GM19467 (cell line): ENCODE data around the gene ZNF226.
"Not testable (repeated sequence)": the region's sequence is repeated elsewhere in the genome, so short reads cannot be mapped to it uniquely, and the experiment has no call there.

Experiments used
- ATAC-seq: cut with Tn5 transposase; IDR thresholded peaks from one replicate; pipeline ENCODE4 v1.9.1; 2021; ENCODE audit warnings: mild to moderate bottlenecking, moderate library complexity; ENCODE audit not compliant: unreplicated experiment

Gene ZNF226

GRCh38 chr19:44164673-44165512 is at the start of gene ZNF226:
Gene ZNF226 (plus strand): TSS chr19:44165100. CDS start chr19:44170081, 4,981 bp downstream.
- ATAC-seq: peak; percentile 87

GRCh38 chr19:44121162-44121561 is 43.7 kb upstream of the ZNF226 start:
- not testable (repeated sequence) for ATAC-seq

DNA sequence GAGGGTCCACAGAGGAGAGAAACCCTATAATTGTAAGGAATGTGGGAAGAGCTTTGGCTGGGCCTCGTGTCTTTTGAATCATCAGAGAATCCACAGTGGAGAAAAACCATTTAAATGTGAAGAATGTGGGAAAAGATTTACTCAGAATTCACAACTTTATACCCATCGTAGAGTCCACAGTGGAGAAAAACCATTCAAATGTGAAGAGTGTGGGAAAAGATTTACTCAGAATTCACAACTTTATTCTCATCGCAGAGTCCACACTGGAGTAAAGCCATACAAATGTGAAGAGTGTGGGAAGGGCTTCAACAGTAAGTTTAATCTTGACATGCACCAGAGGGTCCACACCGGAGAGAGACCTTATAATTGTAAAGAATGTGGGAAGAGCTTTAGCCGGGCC is 32.9 kb upstream of the ZNF226 start:
- no peak for ATAC-seq

GRCh38 chr19:44141191-44142058 is 23.5 kb upstream of the ZNF226 start, which contains the start of gene ZNF234:
Gene ZNF234 (plus strand): TSS chr19:44141554. CDS start chr19:44144633, 3,079 bp downstream.
- ATAC-seq: peak; percentile 68

- peak; percentile 18 for ATAC-seq
Observed at GRCh38 chr19:44142059-44142433, 22.9 kb upstream of the ZNF226 start.

- no peak for ATAC-seq
Observed at GRCh38 chr19:44149776-44150175, 15.1 kb upstream of the ZNF226 start.

GRCh38 chr19:44151491-44151890 is 13.4 kb upstream of the ZNF226 start:
- no peak for ATAC-seq

DNA sequence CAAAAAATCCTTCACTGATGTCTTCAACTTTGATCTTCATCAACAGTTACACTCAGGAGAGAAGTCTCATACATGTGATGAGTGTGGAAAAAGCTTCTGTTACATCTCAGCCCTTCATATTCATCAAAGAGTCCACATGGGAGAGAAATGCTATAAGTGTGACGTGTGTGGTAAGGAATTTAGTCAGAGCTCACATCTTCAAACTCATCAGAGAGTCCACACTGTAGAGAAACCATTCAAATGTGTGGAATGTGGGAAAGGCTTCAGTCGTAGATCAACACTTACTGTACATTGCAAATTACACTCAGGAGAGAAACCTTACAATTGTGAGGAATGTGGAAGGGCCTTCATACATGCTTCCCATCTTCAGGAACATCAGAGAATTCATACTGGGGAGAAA is 8.4 kb upstream of the ZNF226 start:
- no peak for ATAC-seq

DNA sequence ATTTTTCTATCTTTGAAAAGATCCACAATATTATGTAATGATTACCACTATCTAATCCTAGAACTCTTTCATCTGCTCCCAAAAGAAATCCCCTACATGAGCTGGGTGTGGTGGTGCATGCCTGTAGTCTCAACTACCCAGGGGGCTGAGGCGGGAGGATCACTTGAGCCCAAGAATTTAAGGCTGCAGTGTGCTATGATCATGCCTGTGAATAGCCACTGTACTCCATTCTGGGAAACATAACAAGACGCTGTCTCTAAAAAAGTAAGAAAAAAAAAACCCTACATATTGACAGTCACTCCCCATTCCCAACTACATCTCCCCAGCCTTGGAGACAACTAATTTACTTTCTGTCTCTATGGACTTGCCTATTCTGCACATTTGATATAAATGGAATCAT is 1.1 kb upstream of the ZNF226 start:
- no peak for ATAC-seq

DNA sequence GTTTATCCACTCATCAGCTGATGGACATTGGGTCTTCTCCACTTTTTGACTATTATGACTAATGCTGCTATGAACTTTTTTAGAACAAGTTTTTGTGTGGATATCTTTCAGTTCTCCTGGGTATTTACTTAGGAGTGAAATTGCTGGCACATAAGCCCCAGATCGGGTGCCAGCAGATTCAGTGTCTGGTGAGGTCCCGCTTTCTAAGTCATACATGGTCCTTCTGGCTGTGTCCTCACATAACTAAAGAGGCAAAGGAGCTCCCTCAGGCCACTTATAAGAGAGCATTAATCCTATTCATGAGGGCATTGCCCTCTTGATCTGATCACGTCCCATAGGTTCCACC is 600 bp upstream of the ZNF226 start:
- ATAC-seq: peak; percentile 19

- ATAC-seq: not testable (repeated sequence)
Observed at GRCh38 chr19:44170660-44171059, 5.8 kb downstream of the ZNF226 start.

GRCh38 chr19:44176590-44176989 is 11.7 kb downstream of the ZNF226 start:
- no peak for ATAC-seq

DNA sequence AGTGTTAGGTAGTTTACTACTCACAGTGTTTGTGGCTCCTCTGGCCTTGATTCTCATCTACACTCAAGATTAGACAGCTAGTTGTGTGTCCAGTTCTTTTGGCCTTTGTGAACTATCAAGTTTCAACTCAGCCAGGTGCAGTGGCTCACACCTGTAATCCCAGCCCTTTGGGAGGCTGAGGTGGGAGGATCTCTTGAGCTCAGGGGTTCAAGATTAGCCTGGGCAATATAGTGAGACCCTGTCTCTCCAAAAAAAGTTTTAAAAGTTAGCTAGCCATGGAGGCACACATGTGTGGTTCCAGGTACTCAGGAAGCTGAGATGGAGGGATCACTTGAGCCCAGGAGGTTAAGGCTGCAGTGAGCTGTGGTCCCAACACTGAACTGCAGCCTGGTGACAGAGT is 16.1 kb downstream of the ZNF226 start:
- no peak for ATAC-seq

GRCh38 chr19:44182145-44182544 is 17.2 kb downstream of the ZNF226 start:
- no peak for ATAC-seq

DNA sequence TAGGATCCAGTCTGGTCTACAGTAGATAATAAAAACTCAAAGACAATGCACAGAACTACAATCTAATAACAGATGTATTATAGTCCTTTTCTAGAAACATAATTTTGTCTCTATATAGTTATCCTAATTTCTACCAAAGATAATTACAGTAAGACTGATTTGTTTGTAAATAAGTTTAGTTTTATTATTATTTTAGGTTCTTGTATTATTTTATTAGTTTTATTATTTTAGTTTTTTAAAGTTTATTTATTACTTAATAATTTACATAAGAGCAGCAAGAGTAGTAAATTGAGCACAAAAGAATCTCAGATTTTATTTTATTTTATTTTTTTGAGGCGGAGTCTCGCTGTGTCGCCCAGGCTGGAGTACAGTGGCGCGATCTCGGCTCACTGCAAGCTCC is 25.1 kb downstream of the ZNF226 start:
- ATAC-seq: no peak

- ATAC-seq: no peak
Observed at GRCh38 chr19:44192127-44192526, 27.2 kb downstream of the ZNF226 start.

GRCh38 chr19:44196772-44197171 is 31.9 kb downstream of the ZNF226 start:
- no peak for ATAC-seq

- ATAC-seq: no peak
Observed at GRCh38 chr19:44202470-44202869, 37.6 kb downstream of the ZNF226 start.

DNA sequence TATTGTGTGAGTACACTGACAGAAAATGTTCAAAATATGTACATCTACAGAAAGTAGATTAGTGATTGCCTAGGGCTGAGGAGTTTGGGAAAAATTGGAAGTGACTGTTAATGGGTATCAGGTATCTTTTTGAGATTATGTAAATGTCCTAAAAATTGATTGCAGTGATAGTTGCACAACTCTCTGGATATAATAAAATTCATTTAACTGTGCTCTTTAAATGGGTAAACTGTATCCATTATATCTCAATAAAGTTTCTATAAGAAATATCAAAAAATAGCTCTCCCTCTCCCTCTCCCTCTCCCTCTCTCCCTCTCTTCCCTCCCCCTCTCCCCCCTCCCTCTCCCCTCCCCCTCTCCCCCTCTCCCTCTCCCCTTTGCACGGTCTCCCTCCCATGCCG is 38.1 kb downstream of the ZNF226 start:
- ATAC-seq: no peak

GRCh38 chr19:44203877-44204276 is 39.0 kb downstream of the ZNF226 start:
- not testable (repeated sequence) for ATAC-seq

- no peak for ATAC-seq
Observed at GRCh38 chr19:44204772-44205171, 39.9 kb downstream of the ZNF226 start.
